Measurements from ENCODE around the gene ELMO1.

DNA sequence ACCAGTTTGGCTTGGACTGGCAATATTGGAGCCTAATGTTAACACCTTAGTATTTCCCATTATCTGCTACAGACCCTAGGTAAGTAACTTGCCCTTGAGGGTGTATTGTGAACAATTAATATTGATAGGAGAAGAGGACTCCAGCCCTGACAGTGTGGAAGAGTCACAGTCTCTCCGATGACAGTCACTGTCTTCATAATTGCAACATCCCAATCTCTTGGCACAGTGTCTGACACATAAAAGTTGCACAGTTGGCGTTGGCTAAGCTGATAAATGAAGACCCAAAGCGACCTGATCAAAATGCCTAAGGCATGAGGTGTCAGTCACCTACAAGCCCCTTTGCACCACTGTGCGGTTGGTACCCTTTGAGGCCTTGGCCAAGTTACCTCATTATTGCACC is 569.6 kb downstream of the ELMO1 start:
- TF ChIP-seq POLR2A (IDR thresholded peaks at IDR 0.05; ENCODE audit: low read length) (no peak), GATA1 (IDR thresholded peaks at IDR 0.05; ENCODE audit: low read depth, low read length) (no peak)
